PC-9 (cell line): Measurements from ENCODE around the gene CD2BP2. TPM values are rescaled to one million over a fixed set of nuclear protein-coding genes. Genes with fewer than 3 reads are reported as not detected.
A peak's percentile ranks its signal among the peaks of the same experiment; 100 is the strongest.

Experiments
- BruUV-seq: library from RNA; stranded (reverse); fragments of 400-500 nt; replicated peaks from 2 replicates; lab custom pipeline; 2021; lab: Mats Ljungman, UMichigan
- CTCF ChIA-PET: fragments of 300-600 bp; sonication (Branson Sonifier 250); formaldehyde crosslinking; loops from one replicate; lab custom pipeline; 2022; ENCODE audit warnings: antibody characterized with exemption; lab: Charles Lee
- POLR2A ChIA-PET: fragments of 300-600 bp; sonication (Branson Sonifier 250); formaldehyde crosslinking; loops from one replicate; lab custom pipeline; 2022; ENCODE audit warnings: antibody characterized with exemption; ENCODE audit not compliant: unreplicated experiment; lab: Charles Lee
- DNase-seq, 2 experiments: peaks; one replicate each; pipeline versions ENCODE4 v3.0.0 to v3.0.0-alpha.2; 2015 to 2022; ENCODE audit warnings: mixed read lengths in 1 of 2
- H2AFZ ChIP-seq: fragments of 200-600 bp; sonication (generic); 2 replicates; pipeline ENCODE4 v1.8.1; 2017; ENCODE audit warnings: antibody characterized with exemption
- H3F3A ChIP-seq: fragments of 200-600 bp; sonication (generic); 2 replicates; pipeline ENCODE4 v1.8.1; 2017; ENCODE audit warnings: antibody characterized with exemption, mild to moderate bottlenecking, low read depth; ENCODE audit not compliant: insufficient read depth
- H3K27ac ChIP-seq: fragments of 200-600 bp; sonication (generic); 2 replicates; pipeline ENCODE4 v1.6.1; 2016; ENCODE audit warnings: mixed run types
- H3K27me3 ChIP-seq: fragments of 200-600 bp; sonication (generic); 2 replicates; pipeline ENCODE4 v1.6.1; 2016; ENCODE audit warnings: low read depth, mixed run types; ENCODE audit not compliant: insufficient read depth
- H3K36me3 ChIP-seq: fragments of 200-600 bp; sonication (generic); 2 replicates; pipeline ENCODE4 v1.6.1; 2016; ENCODE audit warnings: low read depth, mixed run types
- H3K4me1 ChIP-seq: fragments of 200-600 bp; sonication (generic); replicated peaks from 2 replicates; pipeline ENCODE4 v1.6.1; 2016; ENCODE audit warnings: mixed run types; ENCODE audit not compliant: insufficient read depth
- H3K4me2 ChIP-seq: fragments of 200-600 bp; sonication (generic); 2 replicates; pipeline ENCODE4 v1.6.1; 2017; ENCODE audit warnings: mixed run types
- H3K4me3 ChIP-seq: fragments of 200-600 bp; sonication (generic); 2 replicates; pipeline ENCODE4 v1.6.1; 2016; ENCODE audit warnings: mixed run types
- H3K79me2 ChIP-seq: fragments of 200-600 bp; sonication (generic); 2 replicates; pipeline ENCODE4 v1.6.1; 2017; ENCODE audit warnings: low read depth, mixed run types
- H3K9me2 ChIP-seq: fragments of 200-600 bp; sonication (generic); 2 replicates; pipeline ENCODE4 v1.8.1; 2017; ENCODE audit warnings: mild to moderate bottlenecking; ENCODE audit not compliant: insufficient read depth
- H3K9me3 ChIP-seq: fragments of 200-600 bp; sonication (generic); 2 replicates; pipeline ENCODE4 v1.8.1; 2016; ENCODE audit warnings: low read depth; ENCODE audit not compliant: insufficient read depth
- H4K20me1 ChIP-seq: fragments of 200-600 bp; sonication (generic); 2 replicates; pipeline ENCODE4 v1.8.1; 2017; ENCODE audit not compliant: insufficient read depth
- CTCF ChIP-seq: fragments of 200-600 bp; sonication (generic); conservative IDR thresholded peaks from 2 replicates; pipeline ENCODE4 v1.6.1; 2017; ENCODE audit warnings: mixed run types, antibody characterized with exemption, mild to moderate bottlenecking, moderate library complexity
- EZH2 ChIP-seq: fragments of 200-600 bp; sonication (generic); IDR thresholded peaks from 2 replicates; pipeline ENCODE4 v1.8.0; 2017; ENCODE audit warnings: antibody characterized with exemption, low read depth
- intact Hi-C: fragments of 100-400 bp; cut with micrococcal nuclease; formaldehyde crosslinking; loops from one replicate; pipeline ENCODE4 v1.10.0; 2022; ENCODE audit not compliant: unreplicated experiment
- total RNA-seq: library from RNA; stranded (reverse); gene quantifications from 2 replicates; pipeline ENCODE4 v1.2.3, GENCODE V29; 2021

The CD2BP2 gene
- total RNA-seq, 1 experiment from 2014 or later = 84.6 TPM

DNA sequence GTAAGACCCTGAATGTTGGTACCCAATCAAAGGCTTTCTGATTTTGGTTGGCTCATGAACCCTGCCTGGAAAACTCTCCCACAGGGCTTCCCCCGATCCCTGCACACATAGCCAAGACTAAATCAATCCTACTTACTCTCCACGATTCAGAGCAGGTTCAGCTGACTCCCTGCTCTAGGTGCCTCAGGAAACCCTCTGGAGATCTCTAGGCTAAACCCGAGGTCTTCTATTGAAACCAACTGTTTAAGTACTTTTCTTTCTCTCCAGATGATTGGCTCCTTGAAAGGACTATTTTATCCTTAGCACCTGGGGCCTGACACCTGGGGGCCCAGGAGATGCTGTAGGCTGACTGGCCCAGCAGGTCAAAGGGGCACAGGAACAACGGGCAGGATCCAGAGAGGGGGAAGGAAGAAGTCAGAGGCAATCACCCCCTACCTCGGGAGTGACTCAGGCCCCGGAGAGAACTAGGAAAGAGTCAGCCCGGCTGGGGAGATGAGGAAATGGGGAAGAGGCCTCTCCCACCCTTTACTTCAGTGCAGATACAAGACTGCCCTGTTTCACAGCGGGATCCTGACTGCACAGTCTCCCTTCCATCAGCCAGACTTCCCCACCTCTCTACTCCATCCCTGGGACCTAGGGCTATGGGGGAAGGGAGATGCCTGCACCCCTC lies 13.1 kb upstream of the CD2BP2 start:
- Histone ChIP-seq H3K36me3 (peaks cover 9% of the 10 kb centered on the region; the same call in 1 of the 2 replicates), H3K9me2 (no peaks in the 10 kb centered on the region), H3K4me2 (peak overlapping the region; percentile 98), H3K79me2 (peaks cover 66% of the 10 kb centered on the region), H3F3A (peaks cover 11% of the 10 kb centered on the region), H3K27me3 (no peaks in the 10 kb centered on the region), H4K20me1 (peaks cover 46% of the 10 kb centered on the region), H3K27ac (peak overlapping the region; percentile 18; the same call in 1 of the 2 replicates), H2AFZ (no peak overlapping the region), H3K4me1 (peaks cover 22% of the 10 kb centered on the region), H3K9me3 (no peaks in the 10 kb centered on the region), H3K4me3 (peak overlapping the region; percentile 75)
- ChIA-PET POLR2A (no interaction called here), CTCF (no interaction called here)
- intact Hi-C loops = no loop called here
- BruUV-seq = TSS peak; percentile 27
- TF ChIP-seq EZH2 = no peak
- peak; percentile 39 to 69 for DNase-seq

DNA sequence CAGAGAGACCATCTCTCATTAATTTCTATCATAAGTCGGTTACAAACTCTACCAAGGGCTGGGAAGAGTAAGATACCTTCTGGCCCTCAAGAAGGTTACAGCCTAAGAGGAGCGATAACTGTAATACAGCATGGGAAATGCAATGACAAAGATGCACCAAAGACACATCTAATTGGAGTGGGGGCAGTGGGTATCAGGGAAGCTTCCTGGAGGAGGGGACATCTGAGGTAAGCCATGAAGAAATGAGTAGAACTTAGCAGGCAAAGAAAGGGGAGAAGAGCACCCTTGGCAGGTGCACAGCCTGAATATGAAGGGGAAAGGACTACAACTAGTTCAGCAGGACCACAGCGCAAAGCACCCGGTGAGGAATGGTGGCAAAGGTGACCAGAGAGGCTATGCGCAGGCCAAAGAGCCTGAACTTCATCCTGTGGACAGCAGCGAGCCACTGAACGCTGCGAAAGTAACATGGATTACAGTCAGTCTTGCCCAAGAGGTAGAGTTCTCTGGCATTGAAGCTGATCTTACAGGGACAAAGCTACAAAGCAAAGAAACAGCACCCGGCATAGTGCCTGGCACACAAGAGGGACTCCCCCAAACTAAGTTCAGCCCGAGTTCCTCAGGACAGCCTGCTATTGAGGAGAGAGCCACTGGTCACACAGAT lies 12.4 kb upstream of the CD2BP2 start:
- Histone ChIP-seq H2AFZ (no peak overlapping the region), H3K36me3 (peaks cover 16% of the 10 kb centered on the region; the same call in 1 of the 2 replicates), H3K9me2 (no peaks in the 10 kb centered on the region), H3K27ac (no peak overlapping the region), H3K4me2 (peak overlapping the region; percentile 98), H3F3A (peaks cover 19% of the 10 kb centered on the region), H4K20me1 (peaks cover 47% of the 10 kb centered on the region), H3K9me3 (no peaks in the 10 kb centered on the region), H3K27me3 (no peaks in the 10 kb centered on the region), H3K4me3 (peak overlapping the region; percentile 75), H3K4me1 (peaks cover 22% of the 10 kb centered on the region), H3K79me2 (peaks cover 73% of the 10 kb centered on the region)
- ChIA-PET CTCF (no interaction called here), POLR2A (no interaction called here)
- DNase-seq = no peak
- intact Hi-C loops = no loop called here
- no TSS peak for BruUV-seq
- no peak for TF ChIP-seq EZH2
- no peak for TF ChIP-seq CTCF

DNA sequence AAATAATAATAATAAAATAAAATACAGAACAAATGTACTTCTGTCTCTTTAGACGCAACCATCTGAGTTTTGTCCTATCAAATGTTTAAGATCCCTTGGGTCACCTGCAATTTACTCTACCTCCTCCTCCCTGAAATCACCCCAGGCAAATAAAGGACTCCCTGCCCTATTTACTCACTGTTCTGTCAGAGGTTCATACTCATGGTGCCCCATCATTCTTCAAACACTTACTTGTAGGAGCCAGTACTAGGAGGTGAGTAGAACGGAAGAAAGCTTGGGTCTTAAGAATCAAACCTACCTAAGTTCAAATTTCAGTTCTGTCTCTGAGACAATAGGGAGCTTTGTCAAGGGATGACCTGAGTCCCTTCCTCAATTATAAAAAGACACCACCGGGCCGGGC lies 11.4 kb upstream of the CD2BP2 start:
- Histone ChIP-seq H3K36me3 (peaks cover 22% of the 10 kb centered on the region; the same call in 1 of the 2 replicates), H3K9me3 (no peaks in the 10 kb centered on the region), H3K4me1 (peaks cover 19% of the 10 kb centered on the region), H3K79me2 (peaks cover 80% of the 10 kb centered on the region), H3K4me3 (no peak overlapping the region), H3F3A (peaks cover 21% of the 10 kb centered on the region), H2AFZ (no peak overlapping the region), H3K4me2 (peak overlapping the region; percentile 98; the same call in 1 of the 2 replicates), H3K27ac (no peak overlapping the region), H3K9me2 (no peaks in the 10 kb centered on the region), H3K27me3 (no peaks in the 10 kb centered on the region), H4K20me1 (peaks cover 49% of the 10 kb centered on the region)
- POLR2A ChIA-PET = no interaction called here
- TF ChIP-seq CTCF = no peak
- TF ChIP-seq EZH2 = no peak
- CTCF ChIA-PET = no interaction called here
- BruUV-seq = no TSS peak
- intact Hi-C loops = no loop called here
- no peak for DNase-seq
